GM18505 (cell line): ENCODE results near the gene B3GNT5.
"Not testable (repeated sequence)": the region's sequence is repeated elsewhere in the genome, so short reads cannot be mapped to it uniquely, and the experiment has no call there.

Experiments
- ATAC-seq: cut with Tn5 transposase; IDR thresholded peaks from one replicate; pipeline ENCODE4 v1.9.1; 2021; ENCODE audit not compliant: unreplicated experiment
- POLR2A ChIP-seq: IDR thresholded peaks from 4 replicates; pipeline ENCODE4 v1.6.1; 2011; ENCODE audit warnings: borderline replicate concordance; ENCODE audit not compliant: insufficient read depth, insufficient read length; ENCODE audit errors: extremely low read depth

Gene B3GNT5

DNA sequence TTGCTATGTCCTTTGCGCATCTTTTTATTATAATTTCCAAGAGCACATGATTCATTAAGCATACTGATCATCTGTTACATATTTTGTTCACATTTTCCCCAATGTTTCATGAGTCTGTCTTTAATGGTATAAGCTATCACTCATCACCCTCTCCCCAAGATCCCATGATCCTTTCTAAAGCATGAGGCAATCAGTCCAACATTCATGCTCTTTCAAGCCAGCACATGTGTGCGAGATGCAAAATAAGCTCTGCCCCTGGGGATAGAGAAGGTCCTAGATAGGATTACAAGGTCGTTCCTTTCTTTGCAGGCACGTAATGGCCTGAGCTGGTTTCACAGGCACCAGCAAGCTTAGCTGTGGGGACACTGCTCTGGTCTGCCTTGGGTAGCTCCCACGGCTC lies 32.2 kb upstream of the B3GNT5 start:
- no peak for TF ChIP-seq POLR2A
- ATAC-seq = no peak

- no peak for TF ChIP-seq POLR2A
- ATAC-seq = no peak
Measured at GRCh38 chr3:183222631-183223235, 30.3 kb upstream of the B3GNT5 start.

GRCh38 chr3:183224180-183224970 lies 28.7 kb upstream of the B3GNT5 start:
- TF ChIP-seq POLR2A = no peak
- ATAC-seq = no peak

DNA sequence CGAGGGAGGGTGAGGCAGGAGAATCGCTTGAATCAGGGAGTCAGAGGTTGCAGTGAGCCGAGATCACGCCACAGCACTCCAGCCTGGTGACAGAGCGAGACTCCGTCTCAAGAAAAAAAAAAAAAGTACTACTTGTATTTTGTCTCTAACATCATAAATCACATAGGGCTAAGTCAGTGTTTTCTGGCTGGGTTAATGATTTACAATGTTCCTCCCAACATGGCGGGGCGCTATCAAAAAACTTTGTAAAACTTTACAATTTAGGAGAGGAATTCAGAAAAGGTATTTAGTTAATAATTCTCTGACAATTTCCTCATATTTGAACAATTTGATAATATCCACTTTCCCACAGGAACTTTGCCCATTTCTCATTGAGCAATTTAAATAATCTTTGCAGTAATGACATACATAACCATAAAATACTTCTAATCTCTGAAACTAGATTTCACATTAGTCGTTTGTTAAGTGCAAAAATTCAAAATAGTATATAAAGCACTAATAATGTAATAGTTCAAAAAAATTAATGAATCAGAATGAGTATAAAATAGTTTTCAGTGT lies 26.6 kb upstream of the B3GNT5 start:
- no peak for ATAC-seq
- TF ChIP-seq POLR2A = no peak

- no peak for TF ChIP-seq POLR2A
- ATAC-seq = no peak
Measured at GRCh38 chr3:183227586-183227985, 25.5 kb upstream of the B3GNT5 start.

DNA sequence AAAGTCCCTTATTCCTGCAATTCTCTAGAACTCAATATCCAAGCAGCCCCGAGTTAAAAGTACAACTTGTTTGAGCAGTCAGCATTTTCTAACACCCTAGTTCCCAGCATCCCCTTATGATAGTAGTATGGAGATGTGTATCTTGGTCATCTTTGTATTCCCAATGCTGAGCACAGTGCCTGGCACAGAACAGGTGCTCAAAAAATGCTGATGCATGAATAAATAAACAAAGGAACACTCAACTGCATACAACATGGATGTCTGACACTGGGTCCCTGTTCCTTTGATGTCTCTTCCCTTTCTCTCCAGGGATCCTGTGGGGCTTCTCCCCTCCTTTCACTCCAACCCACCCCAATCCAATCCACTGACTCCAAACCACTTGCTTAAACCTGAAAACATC lies 23.9 kb upstream of the B3GNT5 start:
- TF ChIP-seq POLR2A = no peak
- no peak for ATAC-seq

DNA sequence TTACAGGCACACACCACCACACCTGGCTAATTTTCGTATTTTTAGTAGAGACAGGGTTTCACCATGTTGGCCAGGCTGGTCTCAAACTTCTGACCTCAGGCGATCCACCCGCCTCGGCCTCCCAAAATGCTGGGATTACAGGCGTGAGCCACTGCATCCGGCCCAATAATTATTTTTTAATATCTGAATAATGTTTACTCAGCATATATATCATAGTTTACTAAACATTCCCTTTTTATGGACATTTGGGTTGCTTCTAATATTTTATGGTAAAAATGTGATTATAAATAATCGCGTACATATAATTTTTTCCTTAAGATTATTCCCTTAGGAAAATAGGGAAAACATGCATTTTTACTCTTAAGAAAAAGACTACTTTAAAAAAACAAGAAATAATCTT lies 22.8 kb upstream of the B3GNT5 start:
- not testable (repeated sequence) for ATAC-seq

DNA sequence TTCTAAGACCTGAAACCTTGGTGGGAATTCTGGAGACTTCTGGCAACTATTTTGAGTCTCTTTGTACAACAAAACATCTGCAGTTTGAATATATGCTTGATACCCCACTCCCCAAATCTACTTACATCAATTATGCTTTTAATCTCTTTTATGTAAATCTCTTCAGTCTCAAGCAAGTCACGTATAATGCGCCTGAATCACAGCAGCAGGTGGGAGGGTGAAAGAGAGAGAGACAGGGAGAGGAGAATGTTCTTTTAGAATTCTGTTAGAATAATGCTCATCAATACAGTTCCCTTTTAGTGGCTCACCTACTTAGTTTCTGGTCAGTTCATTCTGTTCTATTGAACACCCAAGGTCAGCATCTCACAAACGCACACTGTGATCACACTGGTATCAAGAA lies 22.2 kb upstream of the B3GNT5 start:
- no peak for TF ChIP-seq POLR2A
- ATAC-seq = no peak

DNA sequence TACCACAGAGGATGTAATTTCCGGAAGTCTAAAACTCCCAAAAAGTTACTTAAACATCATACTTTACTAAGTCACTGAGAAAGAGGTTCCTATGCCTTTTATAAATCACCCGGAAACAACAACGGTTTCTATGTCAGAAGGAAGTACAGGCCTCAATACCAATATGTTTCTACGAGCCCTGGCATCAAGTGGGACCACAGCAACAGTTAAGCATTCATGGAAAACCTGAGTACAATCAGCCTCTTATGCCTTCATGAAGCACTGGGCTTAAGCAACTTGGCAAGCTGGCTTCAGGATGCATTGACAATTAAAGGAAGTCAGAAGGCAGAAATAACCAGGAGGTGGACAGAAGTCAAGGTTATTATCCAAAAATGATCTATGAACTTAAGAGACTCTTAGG lies 19.1 kb upstream of the B3GNT5 start:
- TF ChIP-seq POLR2A = no peak
- ATAC-seq = no peak

DNA sequence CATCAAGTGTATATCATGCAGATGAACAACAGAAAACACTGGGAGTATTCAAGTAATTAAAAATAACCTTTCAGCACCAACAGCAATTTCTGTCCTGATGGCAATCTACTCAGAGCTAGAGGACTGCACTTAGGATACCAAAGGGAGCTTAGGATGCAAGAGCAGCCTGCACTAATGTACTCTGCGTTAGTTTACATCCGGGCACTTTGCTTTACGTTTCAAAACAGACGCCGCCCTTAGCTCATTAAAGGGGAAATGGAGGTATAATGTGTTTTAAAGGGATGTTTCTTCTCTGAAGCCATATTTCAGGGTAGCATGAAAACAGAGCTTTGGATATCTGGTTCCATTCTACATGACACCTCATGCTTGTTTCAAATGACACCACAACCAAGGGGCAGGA lies 14.0 kb upstream of the B3GNT5 start:
- no peak for TF ChIP-seq POLR2A
- ATAC-seq = no peak

DNA sequence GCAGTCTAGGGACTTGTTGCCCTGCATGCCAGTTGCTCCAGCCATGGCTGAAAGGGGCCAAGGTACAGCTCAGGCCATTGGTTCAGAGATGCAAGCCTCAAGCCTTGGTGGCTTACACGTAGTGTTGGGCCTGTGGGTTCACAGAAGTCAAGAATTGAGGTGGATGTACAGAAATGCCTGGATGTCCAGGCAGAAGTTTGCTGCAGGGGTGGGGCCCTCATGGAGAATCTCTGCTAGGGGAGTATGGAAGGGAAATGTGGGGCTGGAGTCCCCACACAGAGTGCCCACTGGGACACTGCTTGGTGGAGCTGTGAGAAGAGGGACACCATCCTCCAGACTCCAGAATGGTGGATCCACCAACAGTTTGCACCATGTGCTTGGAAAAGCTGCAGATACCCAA lies 10.6 kb upstream of the B3GNT5 start:
- no peak for TF ChIP-seq POLR2A

GRCh38 chr3:183244219-183244618 lies 8.8 kb upstream of the B3GNT5 start:
- no peak for ATAC-seq
- no peak for TF ChIP-seq POLR2A

More for the DNA sequence above, 10.6 kb upstream of the B3GNT5 start:
- no peak for ATAC-seq

- ATAC-seq = no peak
- TF ChIP-seq POLR2A = no peak
Measured at GRCh38 chr3:183244981-183245476, 8.0 kb upstream of the B3GNT5 start.

- no peak for ATAC-seq
- no peak for TF ChIP-seq POLR2A
Measured at GRCh38 chr3:183247011-183247589, 6.0 kb upstream of the B3GNT5 start.

DNA sequence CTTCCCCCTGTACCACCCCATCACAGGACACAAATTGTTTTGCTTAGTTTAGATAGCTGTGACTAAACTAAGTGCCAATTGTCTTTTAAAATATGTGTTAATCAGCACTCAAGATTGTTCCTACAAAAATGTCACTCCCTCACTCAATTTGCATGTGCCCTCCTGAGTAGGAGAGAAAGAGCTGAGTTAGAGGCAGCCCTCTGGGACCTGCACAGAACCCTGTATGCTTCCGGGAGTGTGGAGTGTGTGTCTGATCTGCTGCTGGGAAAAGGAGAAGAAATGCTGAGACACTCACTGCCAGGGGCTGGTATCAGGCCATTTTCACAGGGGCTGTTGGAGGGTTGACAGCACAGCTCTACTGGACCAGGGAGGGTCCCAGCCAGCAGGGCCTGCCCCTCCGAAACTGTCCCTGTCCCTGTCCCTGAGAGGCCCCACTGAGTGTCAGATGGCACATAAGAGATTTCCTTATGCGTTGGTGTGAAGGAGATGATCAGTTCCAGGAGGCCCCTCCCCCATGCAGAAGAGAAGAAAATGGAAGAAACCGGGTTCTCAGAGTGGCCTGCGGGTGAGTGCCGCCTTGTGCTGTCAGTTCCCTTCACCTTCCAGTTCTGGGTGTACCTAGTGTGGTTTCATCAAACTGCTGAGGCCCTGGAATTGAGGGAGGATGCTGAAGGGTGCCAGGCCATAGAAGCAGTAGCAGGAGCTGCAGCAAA lies 3.9 kb upstream of the B3GNT5 start:
- TF ChIP-seq POLR2A = no peak
- no peak for ATAC-seq
